ENCODE data around the gene CDC27.

- TF ChIP-seq CTCF (IDR thresholded peaks at IDR 0.05) (no peak), POLR2A (IDR thresholded peaks at IDR 0.05) (no peak)
Observed at GRCh38 chr17:47225436-47225858, 36.4 kb upstream of the CDC27 start.

Data from lower leg skin (tissue), 3 donors.